Ascending aorta (tissue), 2 donors: Measurements from ENCODE around the gene CLIP3. TPM values are rescaled to one million over a fixed set of nuclear protein-coding genes. Genes with fewer than 3 reads are reported as not detected.

ENCODE experiments used
- DNase-seq, 2 donors: peaks; one replicate each; pipeline ENCODE4 v3.0.0-alpha.2; 2019; ENCODE audit warnings: low spot score in 2 of 2
- H3K27ac ChIP-seq, 2 donors: fragments of 200-600 bp; sonication (generic); one replicate each; pipeline ENCODE4 v1.5.1; 2016 to 2017; ENCODE audit warnings: mild to moderate bottlenecking in 1 of 2
- H3K27me3 ChIP-seq: fragments of 200-600 bp; sonication (generic); one replicate; pipeline ENCODE4 v1.5.1; 2017
- H3K36me3 ChIP-seq, 2 donors: fragments of 200-600 bp; sonication (generic); one replicate each; pipeline ENCODE4 v1.5.1; 2016
- H3K4me1 ChIP-seq, 2 donors: fragments of 200-600 bp; sonication (generic); one replicate each; pipeline ENCODE4 v1.5.1; 2016 to 2017; ENCODE audit warnings: mild to moderate bottlenecking in 1 of 2
- H3K4me3 ChIP-seq, 2 donors: fragments of 200-600 bp; sonication (generic); one replicate each; pipeline ENCODE4 v1.5.1; 2016 to 2017; ENCODE audit warnings: mild to moderate bottlenecking in 1 of 2
- H3K9me3 ChIP-seq, 2 donors: fragments of 200-600 bp; sonication (generic); one replicate each; pipeline ENCODE4 v1.5.1; 2016
- intact Hi-C: fragments of 100-400 bp; cut with DNase I; formaldehyde crosslinking; loops from one replicate; pipeline ENCODE4 v1.15.1; 2023
- total RNA-seq: library from RNA; depleted of rRNA; stranded (reverse); fragments of >200 nt; gene quantifications from one replicate; pipeline ENCODE4 v1.1.0, GENCODE V29; 2016
- TF ChIP-seq, protein P1 (sequence below), 3 experiments: fragments of 200-600 bp in 2 of 3; fragments of 450-650 bp in 1 of 3; sonication (generic) in 2 of 3; IDR thresholded peaks; one replicate each; pipeline ENCODE4 v1.5.1; 2016 to 2019; ENCODE audit warnings: antibody characterized with exemption in 3 of 3, mild to moderate bottlenecking in 1 of 3, moderate library complexity in 1 of 3

Gene CLIP3
- total RNA-seq, 1 donor from 2014 or later = 43.2 TPM

- no peaks in the 10 kb centered on the region for H3K36me3 ChIP-seq
- no peaks in the 10 kb centered on the region for H3K27me3 ChIP-seq
- no peak for DNase-seq
- peak overlapping the region; percentile 62 to 65 for H3K4me3 ChIP-seq
- H3K9me3 ChIP-seq = no peaks in the 10 kb centered on the region
- H3K27ac ChIP-seq = peak overlapping the region; percentile 68 to 76
- intact Hi-C loops = loop anchor here (10.0 kb wide), 1 partner anchor 365 kb away; the partner anchor contains the start of genes COX6B1 and ETV2
- H3K4me1 ChIP-seq = peaks cover 4 to 21% of the 10 kb centered on the region in 2 donors
- TF ChIP-seq, protein P1, sequence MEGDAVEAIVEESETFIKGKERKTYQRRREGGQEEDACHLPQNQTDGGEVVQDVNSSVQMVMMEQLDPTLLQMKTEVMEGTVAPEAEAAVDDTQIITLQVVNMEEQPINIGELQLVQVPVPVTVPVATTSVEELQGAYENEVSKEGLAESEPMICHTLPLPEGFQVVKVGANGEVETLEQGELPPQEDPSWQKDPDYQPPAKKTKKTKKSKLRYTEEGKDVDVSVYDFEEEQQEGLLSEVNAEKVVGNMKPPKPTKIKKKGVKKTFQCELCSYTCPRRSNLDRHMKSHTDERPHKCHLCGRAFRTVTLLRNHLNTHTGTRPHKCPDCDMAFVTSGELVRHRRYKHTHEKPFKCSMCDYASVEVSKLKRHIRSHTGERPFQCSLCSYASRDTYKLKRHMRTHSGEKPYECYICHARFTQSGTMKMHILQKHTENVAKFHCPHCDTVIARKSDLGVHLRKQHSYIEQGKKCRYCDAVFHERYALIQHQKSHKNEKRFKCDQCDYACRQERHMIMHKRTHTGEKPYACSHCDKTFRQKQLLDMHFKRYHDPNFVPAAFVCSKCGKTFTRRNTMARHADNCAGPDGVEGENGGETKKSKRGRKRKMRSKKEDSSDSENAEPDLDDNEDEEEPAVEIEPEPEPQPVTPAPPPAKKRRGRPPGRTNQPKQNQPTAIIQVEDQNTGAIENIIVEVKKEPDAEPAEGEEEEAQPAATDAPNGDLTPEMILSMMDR (IDR thresholded peaks at IDR 0.05) = no peak
Observed at GRCh38 chr19:36009633-36010379, 22.9 kb downstream of the CLIP3 start.

DNA sequence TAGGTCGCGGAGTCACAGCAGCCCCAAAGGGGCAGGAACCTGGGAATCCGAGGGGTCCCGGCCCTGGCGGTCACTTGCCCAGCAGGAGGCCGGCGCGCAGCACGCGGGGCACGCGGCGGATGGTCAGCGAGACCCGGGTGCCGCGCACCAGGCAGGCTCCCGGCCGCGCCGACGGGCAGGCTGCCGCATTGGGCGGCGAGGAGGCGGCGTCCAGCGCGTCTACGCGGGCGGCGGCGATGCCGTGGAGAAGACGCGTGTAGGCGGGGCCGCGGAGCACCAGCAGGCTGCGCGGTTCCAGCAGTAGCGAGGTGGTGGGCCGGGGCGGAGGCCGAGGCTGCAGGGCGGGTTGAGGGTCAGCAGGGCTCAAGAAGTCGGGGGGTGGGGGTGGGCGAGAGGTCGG, 23.5 kb downstream of the CLIP3 start:
- no peaks in the 10 kb centered on the region for H3K9me3 ChIP-seq
- H3K4me1 ChIP-seq = peaks cover 4 to 17% of the 10 kb centered on the region in 2 donors
- peak overlapping the region; percentile 62 to 65 for H3K4me3 ChIP-seq
- H3K27me3 ChIP-seq = no peaks in the 10 kb centered on the region
- intact Hi-C loops = no loop called here
- no peaks in the 10 kb centered on the region for H3K36me3 ChIP-seq
- TF ChIP-seq, protein P1 (IDR thresholded peaks at IDR 0.05) = no peak
- H3K27ac ChIP-seq = peak overlapping the region; percentile 68 to 76
- peak in 1 of 2 donors; percentile 81 for DNase-seq

DNA sequence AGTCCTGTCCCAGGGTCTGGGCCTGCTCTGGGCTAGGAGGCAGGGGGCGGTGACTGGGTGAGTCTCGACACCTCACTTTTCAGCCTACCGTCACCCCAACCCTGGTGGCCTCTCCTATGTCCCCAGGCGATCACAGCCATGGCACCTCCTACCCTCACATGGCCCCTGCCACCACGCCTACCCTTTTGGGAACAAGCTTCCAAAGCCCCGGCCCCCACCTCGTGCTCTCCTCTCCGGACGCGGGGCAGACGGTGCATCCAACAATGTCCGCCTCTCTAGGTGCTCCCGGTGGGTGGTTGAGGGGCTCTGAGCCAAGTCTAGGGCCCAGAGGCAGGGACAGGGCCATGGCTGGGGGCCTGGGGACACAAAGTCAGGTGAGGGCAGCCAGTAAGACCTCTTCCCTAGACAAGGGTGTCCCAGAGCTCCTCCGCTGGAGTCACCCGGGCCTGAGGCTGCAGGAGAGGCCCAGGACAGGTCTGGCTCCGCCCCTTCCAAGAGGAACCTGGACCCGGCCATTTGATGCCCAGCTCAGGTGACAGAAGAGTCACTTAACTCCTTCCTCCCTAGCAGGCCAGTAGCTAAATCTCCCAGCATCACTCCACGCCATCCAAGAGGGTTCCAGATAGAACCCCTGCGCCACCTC, 24.2 kb downstream of the CLIP3 start, which contains the start of gene SYNE4:
SYNE4 (minus strand) TSS at position 478 of the 643 bp plus-strand sequence; CDS start at position 346, 132 bp downstream.
- H3K4me3 ChIP-seq = peak within 1 kb of the TSS; percentile 62 to 65
- H3K36me3 ChIP-seq = no peaks in the 10 kb centered on the region
- H3K4me1 ChIP-seq = peaks cover 1 to 17% of the 10 kb centered on the region in 2 donors
- intact Hi-C loops = no loop called here
- no peak for DNase-seq
- no peaks in the 10 kb centered on the region for H3K27me3 ChIP-seq
- peak within 1 kb of the TSS; percentile 68 to 76 for H3K27ac ChIP-seq
- TF ChIP-seq, protein P1 (IDR thresholded peaks at IDR 0.05) = no peak
- no peaks in the 10 kb centered on the region for H3K9me3 ChIP-seq

DNA sequence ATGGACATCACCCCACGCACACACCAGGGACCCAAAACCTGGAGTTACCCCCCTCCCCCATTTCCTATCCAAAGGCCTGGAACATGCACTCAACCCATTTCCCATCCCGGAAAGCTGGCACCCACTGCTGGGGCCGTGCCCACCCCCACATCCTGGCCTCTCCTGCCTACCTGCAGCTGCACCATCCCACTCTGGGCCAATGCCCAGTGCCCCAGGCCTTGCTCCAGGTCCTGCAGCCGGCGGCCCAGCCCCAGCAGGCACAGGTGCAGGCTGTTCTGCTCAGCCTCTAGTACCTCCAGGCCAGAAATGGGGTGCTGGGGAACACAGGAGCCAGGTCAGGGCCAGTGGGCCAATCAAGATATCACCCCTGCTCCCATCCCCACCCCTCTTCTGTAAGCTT, 25.7 kb downstream of the CLIP3 start:
- H3K27me3 ChIP-seq = no peaks in the 10 kb centered on the region
- no peak overlapping the region for H3K4me3 ChIP-seq
- TF ChIP-seq, protein P1 (IDR thresholded peaks at IDR 0.05) = no peak
- intact Hi-C loops = no loop called here
- DNase-seq = no peak
- H3K4me1 ChIP-seq = peaks cover 0 to 12% of the 10 kb centered on the region in 2 donors
- H3K9me3 ChIP-seq = no peaks in the 10 kb centered on the region
- H3K27ac ChIP-seq = no peak overlapping the region
- H3K36me3 ChIP-seq = no peaks in the 10 kb centered on the region

DNA sequence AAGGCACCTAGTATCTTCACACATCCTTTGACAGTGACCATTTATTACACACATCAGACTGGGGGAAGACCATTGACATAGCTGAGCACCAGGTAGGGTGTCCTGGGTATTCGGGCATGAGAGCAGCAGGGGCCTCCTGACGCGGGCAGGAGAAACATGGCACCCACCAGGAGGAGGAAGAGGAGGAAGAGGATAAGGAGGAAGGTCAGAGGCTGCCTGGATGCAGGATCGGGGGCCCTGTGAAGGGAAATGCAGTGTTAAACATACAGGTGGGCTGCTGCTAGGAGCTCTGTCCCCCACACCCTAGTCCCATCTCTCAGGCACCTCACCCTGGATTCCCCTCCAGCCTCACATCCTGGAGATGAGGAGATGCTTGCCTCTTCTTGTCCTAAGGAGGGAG, 29.4 kb downstream of the CLIP3 start:
- TF ChIP-seq, protein P1 (IDR thresholded peaks at IDR 0.05) = no peak

More for the DNA sequence above, 29.4 kb downstream of the CLIP3 start:
- Histone ChIP-seq H3K4me3 (no peak overlapping the region), H3K4me1 (peaks cover 0 to under 1% of the 10 kb centered on the region in 2 donors), H3K9me3 (no peaks in the 10 kb centered on the region), H3K27me3 (no peaks in the 10 kb centered on the region), H3K27ac (no peak overlapping the region), H3K36me3 (peaks cover 0 to 4% of the 10 kb centered on the region in 2 donors)
- no peak for DNase-seq
- intact Hi-C loops = no loop called here
